Spleen (tissue), 11 donors: Measurements from ENCODE around the gene MCM3. TPM values are rescaled to one million over a fixed set of nuclear protein-coding genes. Genes with fewer than 3 reads are reported as not detected.
A peak's percentile ranks its signal among the peaks of the same experiment; 100 is the strongest.

Experiments
- DNase-seq: peaks from one replicate; pipeline ENCODE4 v3.0.0-alpha.2; 2020
- H3K27ac ChIP-seq, 8 donors: fragments of 200-600 bp; sonication (generic) in 7 of 8; 1 replicate in 4 of 8; 2 replicates in 4 of 8; pipeline versions ENCODE4 v1.5.0 to v1.8.0; 2016 to 2021; ENCODE audit warnings: inconsistent platforms in 4 of 8, mild to moderate bottlenecking in 4 of 8, moderate library complexity in 1 of 8
- H3K27me3 ChIP-seq, 7 donors: fragments of 200-600 bp; sonication (generic) in 6 of 7; replicated peaks in 1 of 7; 1 replicate in 4 of 7; 2 replicates in 3 of 7; pipeline versions ENCODE4 v1.5.0 to v1.8.0; 2016 to 2021; ENCODE audit warnings: inconsistent platforms in 3 of 7, mild to moderate bottlenecking in 1 of 7
- H3K36me3 ChIP-seq, 6 donors: fragments of 200-600 bp; sonication (generic) in 5 of 6; 1 replicate in 4 of 6; 2 replicates in 2 of 6; pipeline versions ENCODE4 v1.5.0 to v1.8.0; 2016 to 2021; ENCODE audit warnings: inconsistent platforms in 2 of 6
- H3K4me1 ChIP-seq, 6 donors: fragments of 200-600 bp; sonication (generic) in 5 of 6; 1 replicate in 3 of 6; 2 replicates in 3 of 6; pipeline versions ENCODE4 v1.5.0 to v1.8.0; 2016 to 2021; ENCODE audit warnings: inconsistent platforms in 3 of 6
- H3K4me3 ChIP-seq, 8 donors: fragments of 200-600 bp; sonication (generic) in 7 of 8; 1 replicate in 4 of 8; 2 replicates in 4 of 8; pipeline versions ENCODE4 v1.5.0 to v1.8.0; 2016 to 2021; ENCODE audit warnings: inconsistent platforms in 4 of 8, mild to moderate bottlenecking in 4 of 8, moderate library complexity in 2 of 8
- H3K9me3 ChIP-seq, 8 donors: fragments of 200-600 bp; sonication (generic) in 7 of 8; 1 replicate in 4 of 8; 2 replicates in 4 of 8; pipeline versions ENCODE4 v1.5.0 to v1.8.0; 2016 to 2021; ENCODE audit warnings: inconsistent platforms in 4 of 8
- POLR2A ChIP-seq, 3 donors: fragments of 450-650 bp; IDR thresholded peaks; one replicate each; pipeline ENCODE4 v1.5.1; 2017; ENCODE audit warnings: antibody characterized with exemption in 3 of 3, mild to moderate bottlenecking in 1 of 3
- POLR2AphosphoS5 ChIP-seq, 3 donors: sonication (generic); formaldehyde crosslinking; IDR thresholded peaks; one replicate each; pipeline ENCODE4 v1.5.1; 2017; ENCODE audit warnings: antibody characterized with exemption in 3 of 3
- WGBS, 5 donors: extraction: QIAGEN DNeasy Blood & Tissue Kit in 3 of 5; methylation state at CpG; one replicate each; pipeline versions ENCODE4 v1.1.5 to v1.1.7; 2013 to 2018; 5-methylcytosine and 5-hydroxymethylcytosine counted together
- intact Hi-C: fragments of 100-400 bp; cut with DNase I; formaldehyde crosslinking; loops from one replicate; pipeline ENCODE4 v1.15.0; 2023; ENCODE audit warnings: low total_unique reads
- polyA plus RNA-seq, 3 donors: library from polyadenylated mRNA; stranded (reverse); fragments of 200-250 nt; gene quantifications; one replicate each; pipeline ENCODE4 v1.2.1, GENCODE V29; 2013
- total RNA-seq, 7 donors: library from RNA; depleted of rRNA in 3 of 7; stranded (reverse); fragments of >200 nt in 3 of 7; fragmentation: NEBNext Ultra II Directional in 4 of 7; extraction: Animal tissue kit (Norgen Biotek cat#: 25700) in 4 of 7; gene quantifications; one replicate each; pipeline versions ENCODE4 v1.1.0 to v1.2.1, GENCODE V29; 2016 to 2021
- TF ChIP-seq, protein P1 (sequence below), 11 experiments: fragments of 200-600 bp in 7 of 11; fragments of 450-650 bp in 4 of 11; sonication (generic) in 4 of 11; IDR thresholded peaks in 8 of 11; conservative IDR thresholded peaks in 3 of 11; 1 replicate in 7 of 11; 2 replicates in 4 of 11; pipeline versions ENCODE4 v1.4.0 to v1.8.0; 2016 to 2021; ENCODE audit warnings: antibody characterized with exemption in 11 of 11, inconsistent platforms in 4 of 11, mild to moderate bottlenecking in 1 of 11
- donor health status: healthy with polysubstance abuse.
- donor health status: DM: no; HTN: no; CAD: no; lungs with moderate emphysema.
- donor health status: DM: no; HTN: no; CAD: no.
- donor health status: Bipolar disorder and iron deficiency.
- donor health status: healthy.
- donor health status: DM: no; HTN: no; CAD: no.
- donor health status: DM: yes; HTN: yes; CAD: no.

The MCM3 gene
- total and polyA plus RNA-seq, 10 donors: 21.1 to 48.6 (median 36.4) TPM

- intact Hi-C loops: loop anchor here (10.0 kb wide), 1 partner anchor 65 kb away; the partner anchor contains the start of gene PAQR8
These were observed 15.1 kb upstream of the MCM3 start for GRCh38 chr6:52299653-52300052.

GRCh38 chr6:52297433-52297832 lies 12.9 kb upstream of the MCM3 start:
- DNase-seq: no peak
- Histone ChIP-seq H3K27me3 (no peaks in the 10 kb centered on the region), H3K4me1 (peaks cover 7 to 25% (median 15%) of the 10 kb centered on the region in 6 donors), H3K27ac (peak overlapping the region in 5 of 8 donors; percentile 3 to 68 (median 61)), H3K9me3 (no peaks in the 10 kb centered on the region), H3K4me3 (peak overlapping the region in 2 of 8 donors; percentile 0 to 44), H3K36me3 (no peaks in the 10 kb centered on the region)
- 60 to 77% (median 73%) methylated on average over 3 of the region's 3 CpGs for WGBS, 5 donors
- TF ChIP-seq, protein P1, sequence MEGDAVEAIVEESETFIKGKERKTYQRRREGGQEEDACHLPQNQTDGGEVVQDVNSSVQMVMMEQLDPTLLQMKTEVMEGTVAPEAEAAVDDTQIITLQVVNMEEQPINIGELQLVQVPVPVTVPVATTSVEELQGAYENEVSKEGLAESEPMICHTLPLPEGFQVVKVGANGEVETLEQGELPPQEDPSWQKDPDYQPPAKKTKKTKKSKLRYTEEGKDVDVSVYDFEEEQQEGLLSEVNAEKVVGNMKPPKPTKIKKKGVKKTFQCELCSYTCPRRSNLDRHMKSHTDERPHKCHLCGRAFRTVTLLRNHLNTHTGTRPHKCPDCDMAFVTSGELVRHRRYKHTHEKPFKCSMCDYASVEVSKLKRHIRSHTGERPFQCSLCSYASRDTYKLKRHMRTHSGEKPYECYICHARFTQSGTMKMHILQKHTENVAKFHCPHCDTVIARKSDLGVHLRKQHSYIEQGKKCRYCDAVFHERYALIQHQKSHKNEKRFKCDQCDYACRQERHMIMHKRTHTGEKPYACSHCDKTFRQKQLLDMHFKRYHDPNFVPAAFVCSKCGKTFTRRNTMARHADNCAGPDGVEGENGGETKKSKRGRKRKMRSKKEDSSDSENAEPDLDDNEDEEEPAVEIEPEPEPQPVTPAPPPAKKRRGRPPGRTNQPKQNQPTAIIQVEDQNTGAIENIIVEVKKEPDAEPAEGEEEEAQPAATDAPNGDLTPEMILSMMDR (IDR thresholded peaks at IDR 0.05 in 8 of 11, conservative IDR thresholded peaks at IDR 0.05 in 3 of 11): no peak
- TF ChIP-seq POLR2A (IDR thresholded peaks at IDR 0.05) (no peak), POLR2AphosphoS5 (IDR thresholded peaks at IDR 0.05) (no peak)
- intact Hi-C loops: no loop called here

More at GRCh38 chr6:52299653-52300052, 15.1 kb upstream of the MCM3 start:
- DNase-seq: no peak
- no peaks in the 10 kb centered on the region for H3K27me3 ChIP-seq
- TF ChIP-seq POLR2A (IDR thresholded peaks at IDR 0.05) (no peak), POLR2AphosphoS5 (IDR thresholded peaks at IDR 0.05) (no peak)
- TF ChIP-seq, protein P1 (IDR thresholded peaks at IDR 0.05 in 8 of 11, conservative IDR thresholded peaks at IDR 0.05 in 3 of 11): no peak
- WGBS, 5 donors: 68 to 88% (median 81%) methylated on average over 2 to 3 of the region's 3 CpGs
- no peaks in the 10 kb centered on the region for H3K9me3 ChIP-seq
- no peak overlapping the region for H3K4me3 ChIP-seq
- H3K36me3 ChIP-seq: no peaks in the 10 kb centered on the region
- peaks cover 17 to 45% (median 31%) of the 10 kb centered on the region in 6 donors for H3K4me1 ChIP-seq
- no peak overlapping the region for H3K27ac ChIP-seq

GRCh38 chr6:52293067-52293466 lies 8.5 kb upstream of the MCM3 start:
- TF ChIP-seq, protein P1 (IDR thresholded peaks at IDR 0.05 in 8 of 11, conservative IDR thresholded peaks at IDR 0.05 in 3 of 11): no peak
- TF ChIP-seq POLR2AphosphoS5 (IDR thresholded peaks at IDR 0.05) (no peak), POLR2A (IDR thresholded peaks at IDR 0.05) (no peak)
- Histone ChIP-seq H3K4me3 (no peak overlapping the region), H3K27ac (no peak overlapping the region), H3K36me3 (no peaks in the 10 kb centered on the region), H3K27me3 (no peaks in the 10 kb centered on the region), H3K4me1 (peaks cover 7 to 23% (median 13%) of the 10 kb centered on the region in 6 donors), H3K9me3 (no peaks in the 10 kb centered on the region)
- intact Hi-C loops: no loop called here
- no peak for DNase-seq

- Histone ChIP-seq H3K4me1 (peaks cover 9 to 32% (median 23%) of the 10 kb centered on the region in 6 donors), H3K4me3 (no peak overlapping the region), H3K36me3 (no peaks in the 10 kb centered on the region), H3K27ac (no peak overlapping the region), H3K27me3 (no peaks in the 10 kb centered on the region), H3K9me3 (no peaks in the 10 kb centered on the region)
- intact Hi-C loops: loop anchor here (5.0 to 10.0 kb wide), 2 partner anchors 118 to 376 kb away; no protein-coding TSS in a partner anchor
- 45 to 55% (median 48%) methylated on average over 2 of the region's 2 CpGs for WGBS, 5 donors
- DNase-seq: no peak
- TF ChIP-seq POLR2A (IDR thresholded peaks at IDR 0.05) (no peak), POLR2AphosphoS5 (IDR thresholded peaks at IDR 0.05) (no peak)
- TF ChIP-seq, protein P1 (IDR thresholded peaks at IDR 0.05 in 8 of 11, conservative IDR thresholded peaks at IDR 0.05 in 3 of 11): no peak
These were observed 4.3 kb upstream of the MCM3 start for GRCh38 chr6:52288841-52289240.
